ENCODE results near the gene PSMC3.

DNA sequence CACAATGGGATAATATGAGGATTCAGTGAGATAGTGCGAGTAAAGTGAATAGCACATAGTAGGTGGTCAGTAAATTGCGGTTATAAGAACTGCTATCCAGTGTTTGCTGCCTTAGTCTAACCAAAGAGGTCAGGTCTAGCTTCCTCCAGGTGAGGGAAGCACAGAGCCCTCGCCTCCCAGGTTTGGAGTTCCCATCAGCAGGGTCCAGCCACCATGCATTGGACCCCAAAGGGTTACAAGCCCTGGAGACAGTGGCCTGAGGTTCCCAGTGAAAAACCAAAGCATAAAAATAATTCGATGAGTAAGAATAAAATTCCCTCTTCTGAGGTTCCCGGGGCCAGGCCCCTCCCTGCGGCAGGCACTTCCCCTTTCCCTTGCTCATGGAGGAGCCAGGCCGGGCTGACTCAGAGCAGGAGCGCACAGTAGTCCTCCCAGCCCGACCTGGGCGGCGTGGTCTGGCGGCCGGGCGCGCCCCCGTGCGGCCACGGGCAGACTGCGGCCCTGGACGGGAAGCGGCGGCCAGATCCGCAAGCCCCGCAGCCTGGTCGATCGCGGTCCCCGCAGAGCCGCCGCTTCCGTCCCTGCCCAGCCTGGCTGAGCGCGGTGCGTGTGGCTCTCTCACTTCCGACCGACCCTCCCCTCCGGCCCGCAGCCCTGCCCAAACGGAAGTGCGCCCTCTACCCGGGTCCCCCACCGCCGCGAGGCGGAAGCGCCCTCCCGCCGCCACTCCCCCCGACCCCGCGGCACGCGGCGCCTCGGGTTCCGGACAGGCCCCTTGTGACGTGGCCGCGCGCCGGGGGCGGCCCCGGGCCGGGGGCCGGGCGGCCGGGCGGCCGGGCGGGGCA, 18.3 kb downstream of the PSMC3 start, which contains the start of gene SLC39A13:
- TF ChIP-seq YY1 (IDR thresholded peaks at IDR 0.05; ENCODE audit: insufficient read depth, insufficient read length) (no peak), ZNF274 (IDR thresholded peaks at IDR 0.05; ENCODE audit: low read depth, low read length) (no peak)

Measured in NT2/D1 (cell line).